BE2C (cell line): Measurements from ENCODE around the gene PRKCB.

Source experiments
- DNase-seq: peaks from one replicate; pipeline ENCODE4 v3.0.0-alpha.2; 2020
- H3K27me3 ChIP-seq: fragments of 250-450 bp; sonication (Bioruptor Pico); 2 replicates; pipeline ENCODE4 v1.5.1; 2020; ENCODE audit warnings: mild to moderate bottlenecking
- H3K36me3 ChIP-seq: fragments of 250-450 bp; sonication (Bioruptor Pico); 2 replicates; pipeline ENCODE4 v1.5.1; 2020; ENCODE audit warnings: mild to moderate bottlenecking
- H3K4me1 ChIP-seq: fragments of 250-450 bp; sonication (Bioruptor Pico); 2 replicates; pipeline ENCODE4 v1.5.1; 2020
- H3K4me3 ChIP-seq: 2 replicates; pipeline ENCODE4 v1.5.1; 2011; ENCODE audit warnings: low read depth, low read length
- H3K9me3 ChIP-seq: fragments of 250-450 bp; sonication (Bioruptor Pico); 2 replicates; pipeline ENCODE4 v1.5.1; 2020
- CTCF ChIP-seq: IDR thresholded peaks from 2 replicates; pipeline ENCODE4 v1.5.1; 2012; ENCODE audit warnings: mild to moderate bottlenecking, low read depth, low read length

PRKCB gene

GRCh38 chr16:23941025-23941424 is 105.2 kb downstream of the PRKCB start:
- no peaks in the 10 kb centered on the region for H3K36me3 ChIP-seq
- no peaks in the 10 kb centered on the region for H3K9me3 ChIP-seq
- DNase-seq = no peak
- peaks cover 4% of the 10 kb centered on the region; the same call in 1 of the 2 replicates for H3K27me3 ChIP-seq
- no peak overlapping the region for H3K4me3 ChIP-seq
- TF ChIP-seq CTCF = no peak
- no peaks in the 10 kb centered on the region for H3K4me1 ChIP-seq

GRCh38 chr16:23941963-23942564 is 106.3 kb downstream of the PRKCB start:
- peak; percentile 32 for DNase-seq
- no peak for TF ChIP-seq CTCF
- peaks cover 4% of the 10 kb centered on the region; the same call in 1 of the 2 replicates for H3K27me3 ChIP-seq

GRCh38 chr16:23943604-23944003 is 107.8 kb downstream of the PRKCB start:
- Histone ChIP-seq H3K36me3 (no peaks in the 10 kb centered on the region), H3K4me1 (no peaks in the 10 kb centered on the region), H3K27me3 (peaks cover 4% of the 10 kb centered on the region; the same call in 1 of the 2 replicates), H3K4me3 (no peak overlapping the region), H3K9me3 (no peaks in the 10 kb centered on the region)
- TF ChIP-seq CTCF = no peak
- DNase-seq = no peak

More at GRCh38 chr16:23941963-23942564, 106.3 kb downstream of the PRKCB start:
- Histone ChIP-seq H3K4me1 (no peaks in the 10 kb centered on the region), H3K36me3 (no peaks in the 10 kb centered on the region), H3K4me3 (no peak overlapping the region), H3K9me3 (no peaks in the 10 kb centered on the region)

- Histone ChIP-seq H3K36me3 (no peaks in the 10 kb centered on the region), H3K4me3 (no peak overlapping the region), H3K9me3 (no peaks in the 10 kb centered on the region), H3K4me1 (no peaks in the 10 kb centered on the region), H3K27me3 (no peaks in the 10 kb centered on the region)
- no peak for DNase-seq
- TF ChIP-seq CTCF = no peak
These were observed 108.6 kb downstream of the PRKCB start for GRCh38 chr16:23944381-23944780.

GRCh38 chr16:23945243-23945642 is 109.5 kb downstream of the PRKCB start:
- no peak for DNase-seq

More at GRCh38 chr16:23945243-23945642, 109.5 kb downstream of the PRKCB start:
- Histone ChIP-seq H3K9me3 (no peaks in the 10 kb centered on the region), H3K4me1 (no peaks in the 10 kb centered on the region), H3K27me3 (no peaks in the 10 kb centered on the region), H3K4me3 (no peak overlapping the region), H3K36me3 (no peaks in the 10 kb centered on the region)
- no peak for TF ChIP-seq CTCF
